HG03558 (cell line): Measurements from ENCODE around the gene GALNT18.

Experiments used
- ATAC-seq: cut with Tn5 transposase; IDR thresholded peaks from one replicate; pipeline ENCODE4 v1.9.1; 2021; ENCODE audit warnings: moderate number of reproducible peaks; ENCODE audit not compliant: unreplicated experiment; ENCODE audit errors: extremely low read depth

The GALNT18 gene

GRCh38 chr11:11421509-11421908 is 200.3 kb downstream of the GALNT18 start:
- ATAC-seq = no peak

GRCh38 chr11:11420899-11421285 is 200.9 kb downstream of the GALNT18 start:
- no peak for ATAC-seq

- no peak for ATAC-seq
Measured at GRCh38 chr11:11420191-11420898, 201.5 kb downstream of the GALNT18 start.

- no peak for ATAC-seq
Measured at GRCh38 chr11:11419747-11420146, 202.1 kb downstream of the GALNT18 start.

- no peak for ATAC-seq
Measured at GRCh38 chr11:11416917-11417316, 204.9 kb downstream of the GALNT18 start.

GRCh38 chr11:11416502-11416901 is 205.3 kb downstream of the GALNT18 start:
- no peak for ATAC-seq

- no peak for ATAC-seq
Measured at GRCh38 chr11:11415901-11416300, 205.9 kb downstream of the GALNT18 start.

- no peak for ATAC-seq
Measured at GRCh38 chr11:11414996-11415395, 206.8 kb downstream of the GALNT18 start.

GRCh38 chr11:11413776-11414175 is 208.0 kb downstream of the GALNT18 start:
- no peak for ATAC-seq

GRCh38 chr11:11411401-11411985 is 210.3 kb downstream of the GALNT18 start:
- ATAC-seq = no peak

GRCh38 chr11:11409901-11410300 is 211.9 kb downstream of the GALNT18 start:
- ATAC-seq = no peak

GRCh38 chr11:11409224-11409623 is 212.6 kb downstream of the GALNT18 start:
- ATAC-seq = no peak

- ATAC-seq = no peak
Measured at GRCh38 chr11:11408436-11409221, 213.2 kb downstream of the GALNT18 start.

GRCh38 chr11:11407763-11408084 is 214.1 kb downstream of the GALNT18 start:
- no peak for ATAC-seq

- no peak for ATAC-seq
Measured at GRCh38 chr11:11407065-11407762, 214.6 kb downstream of the GALNT18 start.

GRCh38 chr11:11406652-11407051 is 215.2 kb downstream of the GALNT18 start:
- ATAC-seq = no peak

- no peak for ATAC-seq
Measured at GRCh38 chr11:11403763-11404725, 217.8 kb downstream of the GALNT18 start.

GRCh38 chr11:11401960-11402535 is 219.8 kb downstream of the GALNT18 start:
- ATAC-seq = no peak

- ATAC-seq = no peak
Measured at GRCh38 chr11:11400635-11401232, 221.1 kb downstream of the GALNT18 start.
